Inflammatory macrophage treated with lipopolysaccharide for 4 hours (primary cell): ENCODE measurements around the gene KCNIP4.

Experiments used
- DNase-seq: peaks from one replicate; pipeline ENCODE4 v3.0.0-alpha.2; 2020

KCNIP4 gene

DNA sequence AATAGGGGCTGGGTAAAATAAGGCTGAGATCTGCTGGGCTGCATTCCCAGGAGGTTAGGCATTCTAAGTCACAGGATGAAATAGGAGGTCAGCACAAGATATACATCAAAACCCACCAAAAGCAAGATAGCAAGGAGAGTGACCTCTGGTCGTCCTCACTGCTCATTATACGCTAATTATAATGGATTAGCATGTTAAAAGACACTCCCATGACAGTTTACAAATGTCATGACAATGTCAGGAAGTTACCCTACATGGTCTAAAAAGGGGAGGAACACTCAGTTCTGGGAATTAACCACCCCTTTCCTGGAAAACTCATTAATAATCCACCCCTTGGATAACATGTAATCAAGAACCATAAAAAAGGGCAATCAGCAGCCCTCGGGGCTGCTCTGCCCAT lies 403.6 kb downstream of the KCNIP4 start:
- DNase-seq, result no peak

DNA sequence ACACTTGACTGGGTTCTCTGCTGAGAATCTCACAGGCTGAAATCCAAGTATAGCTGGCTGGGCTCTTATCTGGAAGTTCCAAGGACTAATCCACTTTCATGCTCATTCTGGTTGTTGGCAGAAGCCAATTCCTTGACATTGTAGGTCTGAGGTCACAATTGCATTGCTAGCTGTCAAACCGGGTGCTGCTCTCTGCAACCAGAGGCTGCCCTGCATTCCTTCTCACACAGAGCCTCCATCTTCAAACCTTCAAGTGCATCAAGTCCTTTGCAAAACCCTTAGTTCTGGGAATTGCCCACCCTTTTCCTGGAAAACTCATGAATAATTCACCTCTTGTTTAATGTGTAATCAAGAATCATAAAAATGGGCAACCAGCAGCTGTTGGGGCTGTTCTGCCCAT lies 404.2 kb downstream of the KCNIP4 start:
- DNase-seq, result no peak

DNA sequence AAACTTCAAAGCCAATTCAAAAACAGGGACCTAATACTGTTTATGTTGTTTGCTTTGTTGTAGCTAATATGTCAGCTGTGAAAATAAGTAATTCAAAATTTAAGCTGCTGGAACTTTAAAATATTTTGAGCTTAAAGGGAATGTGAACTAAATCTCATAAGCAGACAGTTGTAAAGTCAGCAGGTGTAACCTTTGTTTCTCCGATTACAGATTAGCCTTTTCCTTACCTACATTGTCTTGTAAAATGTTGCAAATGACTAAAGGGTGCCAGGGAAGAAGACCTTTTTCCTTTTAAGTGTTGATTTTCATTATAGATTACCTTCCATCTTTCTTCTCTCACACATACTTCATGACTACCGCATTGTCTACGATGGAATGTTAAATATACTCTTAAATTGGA lies 405.1 kb downstream of the KCNIP4 start:
- no peak for DNase-seq

DNA sequence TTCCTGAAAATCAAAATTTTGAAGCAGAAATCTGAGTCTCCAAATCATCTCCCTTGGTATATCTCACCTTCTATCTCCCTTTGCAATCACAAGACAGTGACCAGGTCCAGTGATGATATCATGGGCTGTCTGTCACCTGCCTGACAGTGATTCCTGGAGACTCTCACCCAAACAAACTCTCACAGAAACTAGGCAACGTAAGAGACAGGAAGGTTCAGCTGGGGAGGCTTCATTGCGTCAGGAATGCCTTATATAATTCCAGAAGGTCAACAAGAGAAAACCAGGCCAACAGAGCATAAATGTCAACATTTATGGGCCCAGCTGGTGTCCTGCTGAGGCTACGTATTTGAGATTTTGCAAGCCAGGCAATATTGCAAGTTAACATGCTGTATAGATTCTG lies 412.7 kb downstream of the KCNIP4 start:
- no peak for DNase-seq

DNA sequence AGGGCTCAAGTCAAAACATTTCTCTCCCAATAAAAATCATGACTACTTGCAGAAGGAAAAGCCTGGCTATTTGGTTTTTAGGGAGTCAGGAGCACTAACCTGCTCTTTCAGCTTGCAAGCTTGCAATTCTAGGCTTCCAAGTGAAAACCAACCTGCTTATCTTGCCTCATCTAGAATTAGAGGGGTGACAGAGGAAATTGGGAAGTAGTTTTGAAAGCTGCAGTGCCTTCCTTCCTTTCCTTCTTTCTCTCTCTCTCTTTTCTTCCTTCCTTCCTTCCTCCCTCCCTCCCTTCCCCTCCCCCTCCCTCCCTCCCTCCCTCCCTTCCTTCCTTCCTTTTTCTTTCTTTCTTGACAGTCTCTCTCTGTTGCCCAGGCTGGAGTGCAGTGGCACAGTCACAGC lies 417.5 kb downstream of the KCNIP4 start:
- DNase-seq, result no peak

DNA sequence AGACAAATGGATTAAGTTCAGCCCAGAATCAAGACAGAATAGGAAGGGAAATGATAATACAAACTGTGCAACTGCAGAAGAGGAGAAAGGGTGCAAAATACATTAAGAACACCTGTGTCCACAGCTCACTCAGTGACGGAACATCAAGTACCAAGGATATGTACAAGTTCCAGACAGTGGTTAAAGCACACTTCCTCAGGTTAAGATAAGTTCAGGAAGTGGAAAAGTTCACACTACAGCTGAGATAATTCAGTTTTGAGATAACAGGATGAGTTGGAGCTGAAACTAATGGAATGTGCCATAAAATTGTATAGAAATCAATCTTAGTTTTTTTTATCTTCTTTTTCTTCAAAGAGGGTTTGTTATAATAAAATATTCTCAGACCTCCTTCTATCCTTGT lies 419.4 kb downstream of the KCNIP4 start:
- DNase-seq, result no peak

DNA sequence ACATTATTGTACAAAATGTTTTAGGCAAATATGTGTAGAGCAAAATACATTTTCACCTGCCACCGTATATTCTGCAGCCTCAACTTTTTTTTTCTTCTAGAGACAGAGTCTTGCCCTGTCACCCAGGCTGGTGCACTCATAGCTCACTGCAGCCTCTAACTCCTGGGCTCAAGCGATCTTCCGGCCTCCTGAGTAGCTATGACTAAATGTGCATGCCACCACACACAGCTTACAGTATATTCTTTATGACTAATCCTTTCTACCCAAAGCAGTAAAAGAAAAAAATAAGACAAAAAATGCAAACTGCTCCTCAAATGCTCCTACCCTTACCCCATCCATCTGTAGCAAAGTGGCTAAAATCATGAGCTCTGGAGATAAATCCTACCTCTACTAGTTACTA lies 426.3 kb downstream of the KCNIP4 start:
- DNase-seq, result no peak

DNA sequence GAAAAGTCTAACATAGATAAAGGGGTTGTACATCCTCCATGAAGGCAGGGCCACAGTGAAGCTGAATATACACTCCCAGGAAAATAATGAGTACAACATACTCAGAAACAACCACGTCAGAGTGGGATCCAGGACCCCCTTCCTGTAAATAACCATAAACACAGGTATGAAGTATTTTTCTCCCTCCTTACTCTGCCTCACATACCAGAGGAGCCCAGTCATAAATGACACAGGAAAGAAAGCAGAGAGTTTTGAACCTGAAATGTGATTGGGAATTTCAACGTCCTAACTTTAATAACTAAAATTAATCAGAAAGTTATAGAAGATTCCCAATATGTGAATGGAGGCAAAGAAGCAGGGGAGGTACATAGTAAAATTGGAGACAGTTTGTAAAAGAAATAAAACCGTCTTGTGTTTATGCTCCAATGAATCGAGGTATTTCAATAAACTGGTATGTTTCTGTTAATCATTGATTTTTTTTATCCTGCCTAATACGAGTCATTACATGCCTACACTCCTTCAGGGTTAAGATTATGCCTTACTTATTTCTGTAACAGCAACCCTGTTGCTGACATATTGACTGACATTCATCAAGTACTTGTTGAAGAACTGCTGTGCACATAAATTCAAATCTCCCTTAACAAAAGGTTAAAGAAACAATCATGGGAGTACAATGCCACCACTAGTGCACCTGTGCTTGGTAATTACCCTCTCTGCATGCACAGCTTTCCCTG lies 431.3 kb downstream of the KCNIP4 start:
- DNase-seq, result no peak

DNA sequence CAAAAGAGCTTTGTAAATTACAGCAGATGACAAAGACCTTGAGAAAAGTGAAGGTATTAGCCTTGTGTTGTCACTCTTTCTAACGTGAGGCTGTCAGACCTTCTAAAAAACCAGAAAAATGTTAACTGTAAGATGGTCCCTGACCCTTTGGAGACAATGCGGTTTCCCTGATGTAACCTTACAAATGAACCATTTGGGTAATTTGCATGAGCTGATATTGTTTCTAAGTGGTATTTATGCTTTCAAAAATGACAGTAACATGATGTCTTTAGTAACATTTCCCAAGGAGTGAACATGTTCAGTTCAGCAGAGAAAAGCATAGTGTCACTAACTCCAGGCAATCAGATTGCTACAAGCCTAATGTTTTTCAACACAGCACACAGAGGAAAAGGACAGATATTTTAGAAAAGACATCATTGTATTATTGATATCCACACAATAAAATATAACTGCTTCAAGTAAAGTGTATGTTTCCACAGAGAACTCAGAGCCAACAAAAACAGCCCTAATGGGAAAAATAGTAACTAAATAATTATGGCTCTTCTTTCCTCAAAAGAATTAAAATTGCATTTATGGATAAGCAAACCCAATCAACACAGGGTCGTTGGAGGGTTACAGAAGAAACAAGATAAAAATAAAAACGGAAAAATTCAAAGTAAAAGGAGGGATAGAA lies 434.4 kb downstream of the KCNIP4 start:
- no peak for DNase-seq

DNA sequence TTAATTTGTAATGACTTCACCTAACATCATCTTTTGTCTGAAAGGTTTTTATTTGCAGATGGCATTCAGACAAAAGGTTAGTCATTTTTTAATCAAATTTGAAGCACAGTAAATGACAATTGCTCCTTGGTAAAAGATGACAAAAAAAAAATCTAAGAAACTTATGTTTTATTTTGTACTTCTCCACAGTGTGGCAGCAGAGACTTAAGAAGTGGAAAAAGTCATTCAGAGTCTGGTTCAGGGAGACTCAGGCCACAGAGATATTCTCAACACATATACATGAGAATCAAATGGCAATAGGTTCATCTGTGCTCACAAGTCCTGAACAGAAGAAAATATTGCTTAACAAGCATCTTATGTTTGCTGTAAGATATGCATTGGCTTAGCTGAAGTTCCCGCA lies 436.2 kb downstream of the KCNIP4 start:
- no peak for DNase-seq

DNA sequence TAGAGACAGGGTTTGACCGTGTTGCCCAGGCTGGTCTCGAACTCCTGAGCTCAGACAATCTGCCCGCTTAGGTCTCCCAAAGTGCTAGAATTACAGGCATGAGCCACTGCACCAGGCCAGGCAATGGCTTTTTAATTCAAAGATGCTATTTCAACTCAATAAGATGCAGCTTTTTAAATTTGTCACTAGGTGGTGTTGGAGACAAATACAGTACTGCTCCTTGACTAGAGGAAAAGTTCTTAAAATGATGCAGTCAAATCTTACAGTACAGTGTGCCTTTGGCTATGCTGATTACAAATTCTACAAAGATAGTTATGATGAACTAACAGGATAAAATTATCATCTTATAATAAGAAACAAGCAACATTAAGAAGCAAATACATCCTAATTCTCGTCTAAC lies 441.1 kb downstream of the KCNIP4 start:
- DNase-seq, result no peak

DNA sequence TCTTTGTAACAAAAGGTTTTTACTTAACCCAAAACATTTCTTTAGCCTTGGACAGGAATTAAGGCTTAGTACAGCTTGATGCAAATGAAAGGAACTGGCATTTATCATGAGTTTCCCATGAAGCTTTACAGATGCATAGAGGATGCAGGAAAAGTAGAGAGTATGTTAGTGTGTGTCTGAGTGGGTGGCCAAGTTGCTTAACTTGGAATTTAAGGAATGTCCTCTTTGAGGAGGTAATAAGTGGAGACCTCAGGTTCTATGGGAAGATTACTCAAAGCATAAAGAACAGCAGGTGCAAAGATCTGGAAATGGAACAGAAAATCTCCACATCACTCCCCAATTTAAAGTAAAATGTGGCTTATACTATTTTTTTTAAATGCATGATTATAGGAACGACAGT lies 457.9 kb downstream of the KCNIP4 start:
- DNase-seq, result no peak

DNA sequence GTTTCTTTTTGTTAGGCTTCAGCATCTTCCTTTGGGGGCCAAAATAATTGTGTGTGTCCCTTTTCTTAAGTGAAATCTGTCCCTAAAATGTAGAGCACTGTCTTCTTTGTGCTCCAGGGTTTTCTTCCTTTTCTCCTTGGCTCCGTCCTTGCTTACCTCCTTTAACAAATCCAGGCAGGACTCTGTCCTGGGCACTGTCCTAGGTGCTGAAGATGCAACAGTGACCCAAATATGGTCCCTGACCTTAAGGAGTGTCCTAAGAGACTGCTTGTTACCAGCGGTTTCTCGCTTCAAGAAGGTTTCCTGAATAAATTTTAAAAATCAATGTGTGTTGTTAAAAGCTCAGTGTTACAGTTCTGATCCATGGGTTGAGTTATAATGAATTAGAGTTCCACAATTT lies 471.8 kb downstream of the KCNIP4 start:
- DNase-seq, result no peak

DNA sequence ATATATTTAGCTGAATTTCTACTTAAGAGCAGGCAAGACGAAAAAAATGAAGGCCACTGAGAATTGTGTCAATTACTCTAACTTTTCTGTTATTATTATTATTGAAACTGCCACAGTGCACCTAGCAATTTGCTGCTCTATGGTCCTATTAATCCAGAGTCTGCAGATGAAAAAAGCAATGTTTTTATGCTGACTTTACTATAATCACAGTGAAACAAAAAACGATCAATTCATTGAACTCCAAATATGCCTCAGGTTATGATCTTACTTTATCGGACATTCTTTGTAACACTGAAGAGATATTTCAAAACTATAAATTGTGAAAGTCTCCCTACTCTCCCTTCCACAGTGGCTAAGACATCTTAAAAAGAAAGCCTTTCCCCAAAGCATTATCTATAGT lies 474.4 kb downstream of the KCNIP4 start:
- DNase-seq, result no peak

DNA sequence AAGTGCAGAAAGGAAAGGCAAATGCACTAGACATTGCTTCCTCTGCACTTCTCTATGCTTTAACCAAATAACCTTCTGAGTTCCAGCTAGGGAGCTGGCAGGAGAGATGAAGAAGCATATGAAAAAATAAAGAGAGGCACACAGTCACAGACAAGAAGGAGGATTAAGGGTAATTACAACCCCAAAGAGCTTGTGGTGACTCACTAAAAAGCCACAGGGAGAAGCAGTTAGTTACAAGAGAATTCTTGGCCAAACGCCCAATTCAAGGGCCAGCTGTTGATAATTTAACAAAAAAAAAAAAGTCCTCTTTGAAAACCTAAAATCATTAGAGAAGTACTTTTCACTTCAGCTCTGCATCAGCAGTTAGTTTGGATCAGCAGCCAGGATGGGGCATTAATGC lies 478.0 kb downstream of the KCNIP4 start:
- no peak for DNase-seq

DNA sequence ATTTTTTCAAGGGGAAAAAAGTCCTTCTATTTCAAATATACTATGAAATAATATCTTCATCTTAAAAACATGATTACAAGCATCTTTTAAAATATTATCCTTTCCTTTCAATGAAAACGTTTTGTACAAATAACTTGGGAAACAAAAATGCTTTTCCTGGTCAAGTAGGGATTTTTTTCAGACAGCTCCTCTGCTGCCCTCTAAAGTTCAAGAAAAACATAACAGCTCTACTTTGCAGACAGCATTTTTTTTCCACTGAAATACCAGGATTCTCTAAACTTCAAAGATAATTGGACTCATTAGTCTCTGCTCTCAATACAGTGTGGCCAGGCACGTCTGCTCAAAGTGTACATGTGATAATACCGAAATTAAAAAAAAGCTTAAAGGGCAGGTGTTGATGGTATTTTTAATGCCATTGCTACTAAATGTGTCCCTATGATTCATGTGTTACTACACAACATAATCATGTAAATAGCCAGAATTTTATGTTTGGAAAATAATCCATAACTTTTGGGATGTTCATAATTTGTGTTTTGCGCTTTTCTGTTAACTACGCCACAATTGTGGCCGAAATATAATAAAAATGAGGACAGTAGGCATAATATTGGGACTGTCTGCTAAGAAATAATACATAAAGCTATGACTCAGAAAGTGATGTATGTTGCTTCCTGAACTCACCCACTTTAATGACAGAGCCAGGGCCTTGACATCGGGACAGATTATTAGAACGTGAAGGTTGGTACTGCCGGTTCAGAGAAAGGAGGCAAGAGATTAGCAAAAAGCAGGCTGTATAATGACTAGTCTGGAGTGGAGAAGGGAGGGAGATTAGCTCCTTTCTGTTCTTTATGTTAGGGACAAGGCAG lies 478.9 kb downstream of the KCNIP4 start:
- no peak for DNase-seq

DNA sequence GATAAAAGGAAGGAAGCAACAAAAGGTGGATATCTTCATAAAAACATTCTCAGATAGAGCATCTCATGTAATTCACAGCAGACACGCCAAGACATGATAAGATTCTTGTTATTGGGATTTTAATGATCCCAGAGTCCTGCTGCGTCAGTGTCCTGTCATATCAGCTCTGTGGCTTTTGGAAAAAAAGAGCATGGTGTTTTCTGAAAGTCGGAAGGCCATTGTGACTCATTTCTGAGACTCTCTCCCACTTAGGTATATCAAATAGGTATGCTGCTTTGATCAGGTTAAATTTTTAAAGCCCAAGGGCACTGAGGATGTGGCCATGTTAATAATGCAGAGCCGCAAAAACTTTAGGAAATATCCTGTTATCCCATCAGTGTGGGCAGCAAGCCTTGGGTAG lies 481.0 kb downstream of the KCNIP4 start:
- no peak for DNase-seq

DNA sequence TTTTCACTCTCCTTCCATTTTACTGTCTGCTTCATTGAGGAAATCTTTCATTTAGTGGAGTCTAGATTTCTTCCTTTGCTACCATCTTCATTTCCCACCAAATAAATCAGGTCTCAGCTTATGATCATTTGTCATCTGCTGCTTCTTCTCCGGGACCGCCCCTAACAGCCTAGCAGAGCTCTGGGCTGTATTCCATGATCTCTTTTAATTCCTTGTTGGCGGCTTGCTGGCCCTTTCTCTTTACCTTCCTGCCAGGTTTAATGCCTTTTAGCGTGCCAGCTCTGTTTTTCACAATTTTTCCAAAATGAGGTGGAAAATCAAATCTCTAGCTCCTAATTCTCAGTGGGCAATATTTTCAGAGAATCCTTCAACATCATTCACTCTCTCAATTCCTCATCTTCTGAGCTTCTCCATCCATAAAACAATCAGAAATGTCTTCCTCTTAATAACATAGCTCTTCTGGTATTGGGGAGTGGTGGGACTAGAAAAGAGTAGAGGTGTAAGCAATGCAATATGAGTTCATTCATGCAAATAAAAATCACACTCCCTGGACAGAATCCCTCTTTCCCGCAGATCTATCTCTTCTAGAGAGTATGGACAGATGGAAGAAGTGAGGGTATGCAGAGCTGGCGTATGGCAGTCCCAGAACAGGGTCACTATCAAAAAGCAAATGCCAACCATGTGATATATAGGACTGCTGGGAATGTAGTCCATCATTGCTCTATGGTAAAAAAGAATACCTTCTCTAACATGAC lies 491.3 kb downstream of the KCNIP4 start:
- no peak for DNase-seq

DNA sequence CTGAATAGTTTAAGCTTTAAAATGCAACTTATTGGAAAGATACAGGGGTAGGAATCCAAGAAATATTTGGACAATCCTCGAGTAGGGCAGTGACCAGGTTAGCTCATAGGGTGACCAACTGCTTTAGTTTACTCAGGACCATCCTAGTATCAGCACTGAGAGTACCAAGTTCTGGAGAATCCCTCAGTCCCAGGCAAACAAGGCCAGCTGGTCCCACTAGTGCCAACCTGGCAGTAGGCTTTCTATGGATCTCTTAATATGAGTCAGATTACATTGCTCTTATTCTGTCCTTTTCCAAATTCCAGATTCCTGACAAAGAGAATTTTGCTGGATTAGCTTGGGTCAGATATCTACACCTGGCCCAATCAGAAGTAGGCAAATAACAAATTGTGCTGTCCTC lies 493.7 kb downstream of the KCNIP4 start:
- DNase-seq, result no peak

DNA sequence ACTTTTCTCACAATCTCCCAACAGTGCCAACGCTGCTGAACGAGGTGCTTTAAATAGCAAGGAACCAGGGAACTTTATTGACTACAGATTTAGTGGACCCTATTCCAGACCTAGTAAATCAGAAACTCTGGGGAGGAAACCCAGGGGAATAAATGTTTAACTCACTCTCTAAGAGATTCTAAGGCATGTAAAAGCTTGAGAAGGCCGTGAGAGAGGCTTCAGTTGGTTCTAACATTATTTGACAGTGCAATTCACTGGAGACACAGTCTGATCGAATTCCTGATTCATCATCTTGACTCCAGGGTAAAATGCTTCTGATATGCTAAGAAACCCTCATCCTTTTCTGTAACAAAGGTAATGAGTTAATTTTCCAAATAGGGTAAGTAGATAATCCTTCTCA lies 494.4 kb downstream of the KCNIP4 start:
- no peak for DNase-seq

DNA sequence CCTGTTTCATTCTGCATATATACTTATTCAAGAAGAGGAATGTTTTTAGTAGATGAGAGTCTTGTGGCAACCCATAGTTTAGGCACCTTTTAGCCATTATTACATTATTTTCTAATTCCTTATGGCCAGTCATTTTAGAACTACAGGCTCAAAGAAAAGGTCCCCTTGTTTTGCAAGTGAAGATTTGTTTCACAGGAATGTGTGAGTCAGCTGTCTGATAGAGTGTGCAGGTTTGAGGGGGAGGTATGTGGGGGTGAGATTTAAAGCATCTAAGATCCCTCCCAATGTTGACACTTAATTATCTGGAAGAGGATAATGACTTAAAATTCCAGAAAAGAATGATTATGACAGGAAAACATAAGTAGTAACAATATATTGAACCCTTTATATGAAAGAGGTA lies 495.6 kb downstream of the KCNIP4 start:
- no peak for DNase-seq

DNA sequence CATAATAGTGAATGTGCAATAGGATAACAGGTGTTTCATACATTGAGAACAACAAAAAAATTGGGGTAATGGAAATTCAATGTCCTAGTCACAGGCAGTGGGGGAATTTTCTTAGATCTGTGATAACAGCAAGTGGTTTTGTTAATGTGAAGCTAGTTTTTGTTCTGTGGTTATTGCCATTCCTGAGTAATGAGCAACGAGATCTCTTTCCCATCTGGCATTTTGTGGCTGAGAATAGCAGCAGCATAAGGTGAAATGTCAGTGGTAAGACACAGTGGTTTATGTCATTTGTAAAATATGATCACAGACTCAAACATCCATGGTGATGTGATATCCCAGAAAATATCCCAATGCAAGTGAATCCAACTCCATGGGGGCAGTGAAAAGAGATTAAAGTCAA lies 497.5 kb downstream of the KCNIP4 start:
- DNase-seq, result no peak

DNA sequence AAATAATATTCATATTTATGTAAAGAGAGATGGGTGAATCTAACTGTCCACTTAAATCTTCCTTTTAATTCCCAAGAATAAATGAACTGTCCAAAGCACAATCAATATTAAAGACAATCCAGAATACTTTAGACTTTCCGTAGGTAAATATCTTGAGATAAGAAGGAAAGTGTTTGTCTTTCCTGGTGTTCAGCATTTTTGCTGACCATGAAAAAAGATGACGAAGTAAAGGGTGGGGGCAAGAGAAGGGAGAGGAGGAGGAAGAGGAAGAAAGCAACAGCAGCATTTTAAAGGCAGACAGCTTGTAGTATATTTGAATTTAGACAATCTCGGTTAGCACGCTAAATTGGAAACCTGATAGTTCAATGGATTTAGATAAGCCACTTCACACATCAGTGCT lies 498.2 kb downstream of the KCNIP4 start:
- no peak for DNase-seq
